DMS53 treated with DMSO at 0.1 percent for 48 hours (cell line): ENCODE results near the gene BRINP1.

Source experiments
- DNase-seq: peaks from one replicate; lab custom pipeline; 2025; ENCODE audit not compliant: unreplicated experiment; lab: John Stamatoyannopoulos, UW

Gene BRINP1

DNA sequence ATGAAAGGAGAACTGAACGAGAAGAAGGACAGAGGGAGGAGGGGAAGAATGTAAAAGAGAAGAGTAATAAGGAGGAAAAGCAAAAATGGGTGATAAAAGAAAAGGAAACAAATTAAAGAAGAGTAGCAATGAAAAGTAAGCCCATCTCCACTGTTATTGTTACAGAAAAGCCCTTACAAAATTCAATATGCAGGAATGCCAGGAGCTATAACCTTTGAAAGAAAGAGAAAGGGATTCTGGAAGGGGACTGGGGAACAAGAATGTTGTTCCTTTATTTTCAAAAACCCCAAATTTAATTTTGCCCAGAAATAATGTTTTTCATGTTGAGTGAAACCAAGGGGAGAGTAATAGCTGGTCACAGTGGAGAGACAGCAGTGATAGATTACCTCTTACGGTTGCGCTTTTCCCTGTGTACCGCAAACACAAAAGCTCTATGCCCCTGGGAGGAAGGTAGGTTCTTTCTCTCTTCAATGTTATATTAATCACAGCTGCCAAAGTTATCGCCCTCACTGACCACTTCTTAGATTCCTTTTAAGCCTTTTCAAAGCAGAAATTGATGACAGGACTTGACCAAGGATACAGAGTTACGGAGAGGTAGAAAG lies 86.7 kb downstream of the BRINP1 start:
- DNase-seq = no peak

GRCh38 chr9:119280740-119281485 lies 88.3 kb downstream of the BRINP1 start:
- no peak for DNase-seq

DNA sequence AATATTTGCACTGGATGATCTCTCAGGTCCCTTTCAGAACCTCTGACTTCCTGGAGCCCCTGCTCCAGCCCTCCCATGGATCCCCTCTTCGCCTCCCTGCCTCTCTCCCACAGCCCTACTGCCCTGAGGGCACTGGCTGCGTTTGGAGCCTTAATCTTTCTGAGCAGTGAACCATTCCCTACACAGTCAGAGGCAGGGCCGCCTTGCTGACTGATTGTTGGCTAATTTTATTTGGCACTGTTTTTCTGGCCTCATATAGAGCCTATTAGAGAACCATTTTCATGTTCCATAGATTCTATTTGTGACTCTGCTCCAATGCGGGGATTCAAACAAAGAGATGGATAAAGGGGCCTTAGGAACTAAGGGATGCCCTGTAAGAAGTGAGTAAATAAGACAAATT lies 91.1 kb downstream of the BRINP1 start:
- no peak for DNase-seq

- DNase-seq = peak; percentile 37
Observed at GRCh38 chr9:119273984-119274665, 95.1 kb downstream of the BRINP1 start.

DNA sequence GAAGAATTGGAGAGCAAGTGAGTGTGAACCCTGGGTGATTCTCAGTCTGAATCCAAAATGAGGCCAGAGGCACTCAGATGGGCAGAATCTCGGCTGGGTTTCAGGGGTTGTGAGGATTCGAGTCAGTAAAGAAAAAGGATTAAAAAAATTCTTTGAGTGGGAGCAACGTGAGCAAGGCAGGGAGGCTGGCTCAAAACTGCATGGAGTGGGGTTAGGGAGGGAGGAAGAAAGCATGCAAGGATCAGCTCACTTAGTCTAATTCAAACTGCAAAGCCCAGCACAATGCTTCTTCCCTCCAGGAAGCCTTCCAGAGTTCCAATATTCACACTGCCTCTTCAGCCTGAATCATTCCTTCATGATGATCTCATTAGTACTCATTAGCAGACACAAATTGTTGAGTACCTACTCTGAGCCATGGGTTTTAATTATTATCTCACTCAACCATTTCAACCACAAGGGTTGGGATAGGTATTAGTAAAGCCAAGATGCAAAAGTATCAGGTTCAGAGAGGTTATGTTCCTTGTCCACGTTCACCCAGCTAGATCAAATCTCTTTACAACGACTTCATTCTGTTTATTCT lies 95.8 kb downstream of the BRINP1 start:
- no peak for DNase-seq

DNA sequence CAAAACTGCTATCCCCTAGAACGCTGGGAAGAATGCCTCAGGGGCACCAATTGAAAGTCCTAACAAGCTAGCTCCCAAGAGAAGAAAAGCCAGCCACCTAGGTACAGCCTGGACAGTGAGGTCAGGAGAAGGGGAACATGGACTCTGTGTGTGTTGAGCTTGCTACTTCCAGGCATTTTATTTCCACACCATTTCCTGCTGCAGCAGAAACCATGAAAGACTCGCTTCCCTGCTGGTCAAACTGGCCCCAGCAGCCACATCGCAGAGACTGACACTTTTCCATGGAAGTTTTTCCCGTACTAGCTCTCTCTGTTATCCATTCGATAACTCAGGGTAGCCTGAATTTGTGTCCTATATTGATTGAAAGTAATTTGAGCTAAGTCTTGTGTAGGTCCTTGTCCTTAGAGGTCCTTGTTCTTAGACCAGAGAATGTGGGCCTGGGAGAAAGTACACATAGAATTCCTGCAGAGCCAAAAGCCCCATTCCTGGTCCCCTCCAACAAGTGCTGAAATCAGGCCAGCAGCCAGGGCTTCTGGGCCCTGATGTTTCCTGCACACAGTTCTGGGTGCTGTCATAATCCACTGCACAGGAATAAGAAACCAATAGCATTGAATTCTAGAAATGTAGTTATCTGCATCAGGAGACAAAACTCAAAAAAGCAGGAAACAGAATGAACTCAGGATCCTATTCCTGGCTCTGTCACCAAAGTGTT lies 96.6 kb downstream of the BRINP1 start:
- DNase-seq = no peak

DNA sequence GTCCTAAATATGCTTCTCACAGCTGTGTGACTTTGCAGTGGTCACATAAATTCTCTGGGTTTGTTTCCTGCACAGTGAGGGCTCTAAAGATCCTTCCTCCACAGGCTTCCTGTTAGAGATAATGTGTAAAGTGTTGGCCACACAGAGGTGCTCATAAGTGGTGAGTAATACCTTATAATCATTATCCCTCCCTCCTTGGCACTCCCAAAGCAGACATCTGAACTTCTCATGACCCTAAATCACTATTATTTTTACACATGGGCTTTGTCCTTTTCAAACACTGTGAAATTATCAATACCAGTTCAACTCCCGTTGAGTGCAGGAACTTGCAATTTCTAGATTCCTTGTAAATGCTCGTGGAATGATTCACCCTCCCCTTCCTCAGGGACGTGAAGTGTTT lies 100.2 kb downstream of the BRINP1 start:
- DNase-seq = no peak

DNA sequence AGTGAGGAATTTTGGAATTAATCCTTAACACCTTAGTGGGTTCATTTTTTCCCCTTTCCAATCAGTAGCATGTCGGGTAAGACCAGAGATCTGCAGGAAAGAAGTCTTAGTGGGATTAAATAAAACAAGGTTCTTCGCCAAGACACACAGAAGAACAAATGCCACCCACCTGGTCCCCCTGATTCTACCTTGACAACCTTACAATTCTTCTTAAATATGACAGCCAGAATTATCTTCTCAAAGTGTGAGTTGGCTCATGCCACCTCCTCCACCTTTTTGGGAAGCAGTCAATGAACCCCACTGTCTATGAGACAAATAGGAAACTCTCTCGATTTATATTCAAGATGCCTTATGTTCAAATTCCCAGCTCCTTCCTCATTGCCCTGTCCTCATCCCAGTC lies 105.1 kb downstream of the BRINP1 start:
- no peak for DNase-seq

- no peak for DNase-seq
Observed at GRCh38 chr9:119257592-119257991, 111.6 kb downstream of the BRINP1 start.

- DNase-seq = no peak
Observed at GRCh38 chr9:119255116-119255515, 114.1 kb downstream of the BRINP1 start.

- no peak for DNase-seq
Observed at GRCh38 chr9:119252671-119253299, 116.5 kb downstream of the BRINP1 start.

DNA sequence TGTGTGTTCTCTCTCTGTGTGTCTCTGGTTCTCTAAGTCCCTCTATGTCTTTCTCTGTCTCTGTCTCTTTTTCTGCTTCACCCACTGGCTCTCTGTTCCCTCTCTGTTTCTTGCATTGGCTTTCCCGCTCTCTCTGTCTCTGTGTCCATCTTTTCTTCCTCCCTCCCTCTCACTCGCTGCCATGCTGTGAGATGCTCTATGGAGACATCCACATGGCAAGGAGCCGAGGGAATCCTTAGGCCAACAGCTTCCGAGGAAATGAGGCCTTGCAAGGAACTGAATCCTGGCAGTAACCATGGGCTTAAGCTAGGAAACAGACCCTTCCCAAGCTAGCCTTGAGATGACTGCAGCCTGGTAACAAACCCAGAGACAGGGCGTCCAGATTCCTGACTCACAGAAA lies 117.3 kb downstream of the BRINP1 start:
- no peak for DNase-seq

DNA sequence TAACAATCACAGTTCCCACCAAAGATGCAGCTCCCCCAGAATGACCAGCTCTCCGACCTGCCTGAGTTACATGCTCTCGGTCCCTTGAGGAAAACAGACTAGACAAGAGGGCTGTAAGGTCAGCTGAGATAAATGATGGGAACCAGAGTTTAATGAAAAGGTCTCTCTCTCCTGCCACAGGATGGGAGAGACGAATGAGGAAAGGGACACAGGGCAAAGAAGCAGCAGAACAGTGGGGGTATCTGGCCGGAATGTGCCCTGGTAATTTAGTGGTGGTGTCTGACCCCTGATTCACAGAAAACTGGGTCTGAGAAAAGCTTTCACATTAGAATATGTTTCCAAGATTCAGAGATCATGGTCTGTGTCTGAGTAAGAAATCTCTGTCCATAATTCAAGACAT lies 118.5 kb downstream of the BRINP1 start:
- no peak for DNase-seq

GRCh38 chr9:119240546-119240945 lies 128.7 kb downstream of the BRINP1 start:
- no peak for DNase-seq

DNA sequence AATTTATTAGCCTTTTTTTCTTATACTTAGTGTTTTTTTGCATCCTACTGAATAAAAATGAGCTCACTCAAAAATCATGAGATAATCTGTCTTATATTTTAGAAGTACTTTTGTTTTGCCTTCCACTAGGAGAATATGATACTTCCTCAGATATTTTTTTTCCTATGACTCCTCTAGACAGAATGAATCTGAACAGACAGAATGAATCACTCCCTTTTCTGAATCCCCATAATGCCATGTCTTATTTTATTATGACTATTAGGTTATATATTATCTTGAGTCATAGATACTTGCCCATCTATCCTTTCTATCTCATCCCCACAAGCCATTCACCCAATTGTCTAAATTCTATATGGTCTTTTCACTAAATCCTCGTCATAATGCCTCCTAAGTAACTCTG lies 134.6 kb downstream of the BRINP1 start:
- DNase-seq = no peak

DNA sequence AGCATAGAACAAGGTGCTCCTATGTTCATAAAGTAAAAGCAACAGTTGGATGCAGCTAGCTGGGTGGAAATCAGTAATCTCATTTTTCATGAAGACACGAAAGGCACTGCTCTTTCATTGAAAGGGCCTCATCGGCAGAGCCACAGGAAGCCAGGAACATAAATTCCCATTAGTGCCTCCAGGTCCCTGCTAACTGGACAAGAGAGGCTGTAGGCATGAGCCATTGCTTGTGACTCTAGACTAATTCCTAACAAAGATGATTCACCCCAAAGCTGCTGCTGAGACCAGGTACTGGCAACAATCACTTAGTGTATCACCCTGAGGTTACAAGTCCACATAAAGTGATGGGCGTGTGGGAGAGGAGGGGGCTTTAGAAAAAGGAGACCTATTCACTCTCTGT lies 141.8 kb downstream of the BRINP1 start:
- DNase-seq = no peak

GRCh38 chr9:119224431-119224830 lies 144.8 kb downstream of the BRINP1 start:
- DNase-seq = no peak

- no peak for DNase-seq
Observed at GRCh38 chr9:119221276-119221675, 148.0 kb downstream of the BRINP1 start.

GRCh38 chr9:119218293-119218692 lies 150.9 kb downstream of the BRINP1 start:
- DNase-seq = no peak

GRCh38 chr9:119216651-119217331 lies 152.4 kb downstream of the BRINP1 start:
- no peak for DNase-seq
